Activated CD8-positive, alpha-beta memory T cell treated with anti-CD3 and anti-CD28 coated beads for 24 hours (primary cell): ENCODE measurements around the gene PCBP3.

Experiments used
- DNase-seq: peaks from one replicate; pipeline ENCODE4 v3.0.0-alpha.2; 2020

PCBP3 gene

DNA sequence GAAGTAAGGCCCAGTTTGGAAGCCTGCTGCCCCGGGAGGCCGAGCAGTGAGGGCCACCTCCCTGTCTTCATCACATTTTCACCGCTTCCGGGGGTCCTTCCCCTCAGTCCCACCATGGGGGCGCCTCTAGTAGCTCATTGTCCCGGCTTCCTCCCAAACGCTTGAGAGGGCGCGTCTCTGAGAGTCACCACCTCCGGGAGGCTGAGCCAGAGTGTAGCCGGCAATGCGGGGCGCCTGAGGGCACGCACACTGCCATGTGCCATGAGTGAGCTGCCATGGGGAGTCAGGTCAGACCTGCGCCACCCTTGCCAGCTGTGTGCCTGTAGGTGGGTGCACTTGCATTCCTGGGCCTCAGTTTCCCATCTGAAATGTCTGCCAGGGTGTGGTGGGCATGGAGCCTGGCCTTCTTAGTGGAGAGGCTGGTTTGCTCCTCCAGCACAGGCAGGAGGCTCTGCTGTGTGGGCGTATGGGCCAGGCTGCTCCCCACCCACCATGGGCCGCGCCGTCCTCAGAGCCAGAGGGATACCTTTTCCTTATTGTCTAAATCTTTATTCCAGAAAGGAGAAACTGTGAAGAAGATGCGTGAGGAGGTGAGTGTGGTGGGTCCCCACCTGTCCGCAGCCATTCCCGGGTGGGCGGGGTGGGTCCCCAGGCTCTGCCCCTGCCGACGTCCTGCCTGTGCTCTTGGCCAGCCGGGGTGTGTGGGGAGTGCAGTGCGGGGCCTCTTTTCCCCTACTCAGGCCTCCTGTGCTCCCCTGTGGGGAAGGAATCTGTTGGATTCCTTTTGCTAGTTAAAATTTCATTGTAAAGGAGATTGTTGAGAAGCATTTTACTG lies 256.7 kb downstream of the PCBP3 start:
- DNase-seq: no peak

DNA sequence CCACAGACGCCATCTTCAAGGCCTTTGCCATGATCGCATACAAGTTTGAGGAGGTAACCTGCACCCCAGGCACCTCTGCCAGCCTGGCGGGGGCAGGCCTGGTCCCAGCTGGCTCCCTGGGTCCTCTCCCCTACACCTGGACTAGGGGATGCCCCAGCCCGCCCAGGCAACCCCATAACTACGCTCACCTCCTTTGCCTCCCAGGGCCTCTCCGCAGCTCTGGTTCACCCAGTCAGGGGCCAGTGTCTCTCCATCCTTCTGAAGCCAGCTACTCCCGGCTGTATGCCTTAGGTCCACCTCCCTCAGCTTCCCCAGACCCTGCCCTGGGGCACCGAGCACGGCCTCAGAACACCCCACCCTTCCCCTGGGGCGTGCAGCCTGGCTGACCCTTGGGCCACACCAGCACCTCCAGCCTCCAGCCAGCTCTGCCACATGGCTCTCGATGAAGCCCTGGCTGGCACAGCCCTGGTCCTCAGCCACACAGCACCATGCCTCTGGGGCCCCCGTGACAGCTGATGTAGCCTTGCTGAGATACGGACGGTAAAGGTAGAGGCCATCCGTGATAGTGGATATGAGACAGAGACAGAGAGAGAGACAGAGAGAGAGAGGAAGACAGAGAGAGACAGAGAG lies 257.7 kb downstream of the PCBP3 start:
- DNase-seq: no peak

DNA sequence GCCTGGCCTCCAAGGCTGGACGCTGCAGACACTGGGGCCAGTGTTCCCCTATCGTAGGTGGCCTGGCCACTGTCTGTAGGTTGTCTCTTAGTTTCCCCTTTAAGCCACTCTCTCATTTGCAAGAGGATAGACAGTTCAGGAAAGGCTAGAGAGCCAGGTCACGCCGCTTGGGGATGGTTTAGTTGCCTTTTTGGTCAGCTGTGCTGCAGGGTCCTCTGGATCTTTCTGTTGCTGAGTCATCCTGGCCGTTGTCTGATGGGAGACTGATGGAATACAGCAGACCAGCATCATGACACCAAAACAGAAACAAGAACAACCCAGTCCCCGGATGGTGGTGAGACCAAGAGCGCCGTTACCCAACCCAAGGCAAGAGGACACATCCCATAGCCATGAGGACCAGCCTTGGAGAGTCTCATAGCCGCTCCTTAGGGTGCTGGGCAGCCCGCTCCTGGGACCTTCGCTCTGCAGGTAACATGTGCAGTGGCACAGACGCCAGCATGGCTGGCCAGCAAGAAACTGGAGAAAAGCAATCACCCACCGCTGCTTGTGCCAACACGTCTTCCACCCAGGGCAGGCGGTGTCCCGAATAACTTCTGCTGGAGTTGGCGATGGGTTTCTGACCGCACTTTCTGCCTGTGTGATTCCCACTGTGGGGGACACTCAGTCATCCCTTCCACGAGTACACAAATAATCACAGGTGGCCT lies 258.9 kb downstream of the PCBP3 start:
- DNase-seq: no peak

DNA sequence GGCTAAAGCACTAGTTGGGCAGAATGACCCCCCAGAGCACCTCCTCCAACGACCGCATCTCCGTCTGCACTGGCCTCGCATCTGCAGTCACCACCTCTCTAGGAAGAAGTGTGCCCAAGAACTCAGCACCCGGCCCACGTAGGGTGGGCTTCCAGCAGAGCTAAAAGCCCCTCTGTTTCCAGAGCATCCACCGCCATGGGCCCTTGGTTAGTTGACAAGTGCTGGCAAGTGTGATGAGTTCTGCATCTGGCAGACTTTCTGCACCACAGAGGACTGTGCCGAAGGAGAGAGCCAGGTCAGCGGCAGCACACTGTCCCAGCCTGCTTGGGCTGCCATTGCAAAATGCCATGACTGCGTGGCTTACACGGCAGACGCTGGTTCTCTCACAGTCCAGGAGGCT lies 261.7 kb downstream of the PCBP3 start:
- DNase-seq: no peak

DNA sequence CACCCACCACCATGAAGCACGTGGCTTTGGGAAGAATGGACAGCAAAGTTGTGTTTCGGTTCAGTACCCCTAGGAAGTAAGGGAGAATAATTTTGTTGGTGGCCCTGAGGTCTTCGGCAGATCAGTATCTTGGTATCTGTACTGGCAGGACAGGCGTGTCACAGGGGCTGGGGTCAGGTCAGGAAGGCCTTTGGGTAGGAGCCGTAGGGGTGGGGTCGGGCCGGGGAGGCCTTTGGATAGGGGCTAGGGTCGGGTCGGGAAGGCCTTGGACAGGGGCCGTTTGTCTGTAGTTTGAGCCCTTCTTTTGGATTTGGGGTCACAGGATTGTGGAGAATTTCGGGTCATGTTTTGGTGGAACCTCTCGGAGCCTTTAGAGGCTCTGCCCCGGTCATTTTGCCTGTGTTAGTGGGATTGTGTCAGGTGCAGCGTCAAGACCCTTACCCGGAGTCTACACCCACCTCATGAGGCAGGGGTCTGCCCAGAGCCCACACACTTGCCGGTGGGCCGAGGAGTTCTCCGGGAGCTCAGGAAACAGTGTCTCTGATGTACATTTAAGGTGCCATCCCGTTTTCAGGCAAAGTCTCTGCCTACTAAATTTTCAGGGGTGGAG lies 262.8 kb downstream of the PCBP3 start:
- DNase-seq: no peak

DNA sequence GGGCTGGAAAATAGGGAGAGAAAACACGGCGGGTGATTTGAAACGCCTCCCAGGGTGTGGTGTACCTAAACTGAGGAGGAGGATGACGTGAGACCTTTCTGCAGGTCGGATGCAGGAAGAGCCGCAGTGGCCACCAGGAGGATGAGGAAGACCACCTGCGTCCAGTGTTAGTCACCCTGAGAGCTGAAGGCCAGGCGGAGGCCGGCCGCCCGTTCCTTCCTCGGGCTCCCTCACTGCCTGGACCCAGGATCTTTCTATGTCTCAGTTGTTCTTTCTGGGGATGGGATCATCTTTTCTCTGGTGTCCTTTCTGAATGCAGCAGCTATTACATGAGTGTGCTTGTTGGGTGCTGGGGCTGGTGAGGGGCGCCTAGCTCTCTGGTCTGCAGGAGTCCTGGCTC lies 263.3 kb downstream of the PCBP3 start:
- no peak for DNase-seq

DNA sequence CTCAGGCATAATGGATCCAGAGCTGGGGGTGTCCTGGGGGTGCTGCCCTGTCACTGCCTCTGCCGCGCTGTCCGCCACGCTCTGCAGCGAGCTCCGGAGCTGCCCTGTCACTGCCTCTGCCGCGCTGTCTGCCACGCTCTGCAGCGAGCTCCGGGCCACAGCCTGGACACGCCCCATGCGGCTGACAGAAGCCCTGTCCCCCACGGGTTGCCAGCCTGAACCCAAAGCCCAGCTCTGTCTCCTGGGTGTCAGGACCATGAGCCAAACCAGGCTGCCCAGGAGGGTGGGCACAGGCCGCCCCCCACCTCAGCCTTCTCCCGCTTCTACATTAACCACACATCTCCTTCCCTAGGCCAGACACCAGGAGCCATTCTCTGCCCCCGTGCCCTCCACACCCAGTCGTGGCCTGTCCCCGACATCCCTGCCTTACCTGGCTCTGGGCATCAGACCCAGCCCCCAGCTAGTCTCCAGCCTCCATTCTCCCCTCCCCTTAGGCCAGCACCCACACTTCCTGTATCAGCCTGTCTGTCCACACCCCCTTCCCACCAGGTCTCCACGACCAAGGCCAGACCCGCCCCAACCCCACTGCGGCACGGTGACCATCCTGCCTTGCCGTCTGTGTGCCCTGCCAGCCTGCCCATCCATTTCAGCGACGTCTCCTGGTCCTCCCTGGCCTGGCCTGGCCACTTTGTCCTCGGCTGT lies 265.2 kb downstream of the PCBP3 start:
- no peak for DNase-seq

DNA sequence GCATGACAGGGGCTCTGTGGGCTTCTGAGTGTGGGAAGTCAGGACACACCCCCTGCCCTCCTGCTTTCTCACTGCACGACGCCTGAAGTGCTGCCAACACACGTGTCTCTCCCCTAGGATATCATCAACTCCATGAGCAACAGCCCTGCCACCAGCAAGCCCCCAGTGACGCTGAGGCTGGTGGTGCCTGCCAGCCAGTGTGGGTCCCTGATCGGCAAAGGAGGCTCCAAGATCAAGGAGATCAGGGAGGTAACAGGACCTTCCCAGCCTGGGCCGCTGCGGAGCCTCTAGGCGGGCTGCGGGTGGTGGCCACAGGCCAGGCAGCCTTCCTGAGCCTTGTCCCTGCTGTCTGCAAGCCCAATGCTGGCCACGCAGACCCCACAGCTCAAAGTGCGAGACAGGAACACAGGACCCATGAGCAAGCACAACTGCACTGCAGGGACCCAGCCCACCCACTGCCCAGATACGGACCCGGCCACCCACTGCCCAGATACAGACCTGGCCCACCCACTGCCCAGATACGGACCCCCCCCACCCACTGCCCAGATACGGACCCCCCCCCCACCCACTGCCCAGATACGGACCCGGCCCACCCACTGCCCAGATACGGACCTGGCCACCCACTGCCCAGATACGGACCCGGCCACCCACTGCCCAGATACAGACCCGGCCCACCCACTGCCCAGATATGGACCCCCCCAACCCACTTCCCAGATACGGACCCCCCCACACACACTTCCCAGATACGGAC lies 265.9 kb downstream of the PCBP3 start:
- no peak for DNase-seq

DNA sequence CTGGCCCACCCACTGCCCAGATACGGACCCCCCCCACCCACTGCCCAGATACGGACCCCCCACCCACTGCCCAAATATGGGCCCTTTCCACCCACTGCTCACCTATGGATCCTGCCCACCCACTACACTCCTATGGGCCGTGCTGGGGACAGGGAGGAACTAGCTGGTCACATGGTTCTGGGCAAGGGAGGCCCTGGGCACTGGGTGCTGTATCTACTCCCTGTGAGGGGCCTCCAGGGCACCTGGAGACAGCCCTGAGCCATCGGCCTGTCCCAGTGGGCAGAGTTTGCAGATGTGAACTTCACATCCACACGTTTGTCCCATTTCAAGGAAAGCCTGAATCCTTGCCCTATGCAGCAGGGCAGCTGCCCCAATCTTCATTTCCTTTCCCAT lies 266.6 kb downstream of the PCBP3 start:
- DNase-seq: no peak

DNA sequence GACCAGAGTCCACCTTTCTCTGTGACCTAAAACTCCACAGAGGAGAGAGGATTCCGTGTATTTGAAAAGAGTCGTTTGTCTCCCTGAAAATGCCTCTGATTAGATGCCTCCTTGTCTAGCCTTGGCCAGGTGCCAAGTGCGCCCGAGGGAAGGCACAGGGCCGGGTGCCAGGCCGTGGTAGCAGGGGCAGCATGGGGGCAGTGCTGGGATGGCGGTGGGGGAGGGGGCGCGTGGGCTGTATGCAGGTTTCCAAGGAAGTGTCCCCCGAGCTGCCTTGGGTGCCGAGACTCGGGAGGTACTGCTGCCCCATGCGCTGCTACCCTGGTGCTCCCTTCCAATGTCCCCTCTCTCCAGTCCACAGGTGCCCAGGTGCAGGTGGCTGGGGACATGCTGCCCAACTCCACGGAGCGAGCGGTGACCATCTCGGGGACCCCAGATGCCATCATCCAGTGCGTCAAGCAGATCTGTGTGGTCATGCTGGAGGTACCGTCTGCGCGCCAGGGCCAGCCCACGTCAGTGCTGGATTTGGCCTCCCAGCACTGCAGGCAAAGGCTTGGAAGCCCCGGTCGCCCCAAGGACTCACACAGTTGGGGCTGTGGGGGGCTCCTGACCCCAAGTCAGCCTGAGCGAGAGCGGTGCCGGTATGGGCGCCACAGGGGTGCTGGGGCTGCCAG lies 267.2 kb downstream of the PCBP3 start:
- no peak for DNase-seq

DNA sequence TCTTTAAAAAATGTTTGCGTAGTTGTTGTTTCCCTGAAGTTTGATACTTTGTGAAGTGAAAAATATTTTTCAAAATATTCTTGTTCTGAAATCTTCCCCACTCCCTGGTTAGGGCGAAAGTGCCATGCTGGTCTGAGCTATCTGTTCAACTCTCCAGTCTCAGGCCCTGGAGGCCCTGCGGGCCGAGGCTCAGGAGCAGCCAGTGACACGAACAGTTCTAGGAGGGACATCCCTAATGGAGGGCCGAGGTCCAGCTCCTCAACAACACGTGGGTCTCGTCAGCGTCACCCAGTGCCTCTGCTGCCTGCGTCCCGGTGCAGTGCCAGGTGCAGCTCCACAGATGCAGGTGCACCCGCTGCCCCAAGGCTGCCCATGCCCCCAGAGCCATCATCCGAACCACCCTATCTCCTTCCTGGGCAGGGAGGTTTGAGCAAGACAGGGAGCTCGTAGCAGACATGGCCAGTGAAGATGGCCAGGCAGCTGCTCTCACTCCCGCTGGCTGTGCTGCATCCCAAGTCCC lies 268.3 kb downstream of the PCBP3 start:
- no peak for DNase-seq

DNA sequence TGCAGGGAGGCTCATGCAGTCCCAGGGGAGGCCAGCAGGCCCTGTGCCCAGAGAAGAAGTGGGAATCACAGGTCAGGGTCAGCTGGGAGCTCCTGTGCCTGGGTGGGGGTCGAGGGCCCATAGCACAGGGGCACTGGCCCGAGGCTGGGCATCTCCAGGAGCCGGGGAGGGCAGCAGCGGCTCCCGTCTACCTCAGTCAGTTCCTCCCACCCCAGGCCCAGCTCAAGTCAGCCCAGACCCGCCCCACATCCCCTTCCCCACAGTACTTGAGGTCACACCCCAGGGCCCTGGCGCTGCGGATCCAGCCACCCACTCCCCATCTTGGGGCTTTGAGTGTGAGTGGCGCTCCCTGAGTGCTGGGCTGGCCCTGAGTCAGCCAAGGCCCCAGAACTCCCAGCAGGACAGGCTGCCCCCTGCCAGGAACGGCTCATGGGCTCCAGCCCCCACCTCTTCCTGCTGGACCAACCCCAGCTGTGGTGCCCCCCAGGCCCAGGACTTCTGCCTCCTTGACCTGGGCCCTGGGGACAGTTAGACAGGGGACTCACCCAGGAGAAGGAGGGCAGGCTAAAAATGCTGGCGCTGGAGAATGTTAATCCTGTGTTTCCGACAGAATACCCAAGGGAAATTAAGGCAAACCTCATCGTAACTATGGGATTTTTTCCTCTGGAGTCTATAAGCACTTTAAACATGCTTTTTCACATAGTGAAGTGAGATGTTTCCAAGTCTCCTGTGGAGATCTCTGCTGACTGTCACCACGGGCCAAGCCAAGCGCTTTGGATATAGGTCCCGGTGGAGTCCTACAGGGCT lies 269.3 kb downstream of the PCBP3 start:
- DNase-seq: no peak

DNA sequence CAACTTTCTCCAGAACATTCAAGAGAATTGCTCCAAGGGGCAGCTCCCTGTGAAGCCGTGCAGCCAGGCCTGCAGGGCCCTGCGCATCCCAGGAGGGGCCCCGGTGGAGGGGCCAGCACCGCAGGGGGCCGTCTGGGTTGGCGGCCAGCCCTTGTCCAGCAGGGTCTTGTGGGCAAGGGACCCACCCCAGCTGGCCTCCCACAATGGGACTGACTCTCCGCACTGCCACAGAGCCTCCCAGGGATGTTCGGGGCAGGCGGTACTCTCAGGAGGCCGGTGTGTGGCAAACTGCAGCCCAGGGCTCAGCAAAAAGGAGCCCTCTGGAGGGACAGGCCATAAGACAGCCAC lies 269.9 kb downstream of the PCBP3 start:
- no peak for DNase-seq

DNA sequence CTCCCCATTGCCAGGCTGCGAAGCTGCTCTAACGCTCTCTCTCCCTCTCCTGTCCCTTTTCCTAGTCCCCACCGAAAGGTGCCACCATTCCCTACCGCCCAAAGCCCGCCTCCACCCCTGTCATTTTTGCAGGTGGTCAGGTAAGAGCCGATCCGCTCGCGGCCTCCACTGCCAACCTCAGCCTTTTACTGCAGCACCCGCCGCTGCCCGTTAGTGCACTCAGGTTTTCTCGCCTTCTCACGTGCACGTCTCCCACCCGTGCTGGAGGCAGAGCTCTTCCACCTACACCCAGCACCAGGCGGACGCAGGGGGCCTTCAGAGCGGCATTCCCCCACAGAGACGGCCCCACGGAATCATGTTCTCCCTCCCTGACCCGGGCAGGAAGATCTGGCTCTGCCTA lies 270.4 kb downstream of the PCBP3 start:
- DNase-seq: no peak

DNA sequence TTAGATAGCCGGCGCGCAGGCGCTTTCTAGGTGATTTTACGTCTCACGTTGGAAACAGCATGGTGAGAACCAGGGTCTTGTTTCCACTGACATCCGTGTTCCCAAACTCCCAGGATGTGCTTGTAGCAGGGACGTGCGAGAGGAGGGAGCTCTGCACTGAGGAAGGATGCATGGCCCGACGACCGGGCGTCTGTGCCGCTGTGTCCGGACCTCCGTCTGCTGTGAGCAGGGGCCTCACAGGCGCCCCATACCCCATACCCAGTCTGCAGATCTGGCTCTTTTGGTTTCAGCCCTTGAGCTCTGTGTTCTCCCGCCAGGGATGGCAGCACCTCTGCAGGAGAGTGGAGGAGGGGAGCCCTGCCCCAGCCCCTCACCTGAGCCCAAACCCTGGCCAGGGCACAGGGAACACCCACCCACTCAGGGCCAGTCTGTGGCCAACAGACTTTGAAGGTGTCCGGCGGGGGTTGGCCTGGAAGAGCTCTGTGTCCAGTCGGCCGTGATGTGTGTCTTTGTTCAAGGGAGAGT lies 270.9 kb downstream of the PCBP3 start:
- no peak for DNase-seq

DNA sequence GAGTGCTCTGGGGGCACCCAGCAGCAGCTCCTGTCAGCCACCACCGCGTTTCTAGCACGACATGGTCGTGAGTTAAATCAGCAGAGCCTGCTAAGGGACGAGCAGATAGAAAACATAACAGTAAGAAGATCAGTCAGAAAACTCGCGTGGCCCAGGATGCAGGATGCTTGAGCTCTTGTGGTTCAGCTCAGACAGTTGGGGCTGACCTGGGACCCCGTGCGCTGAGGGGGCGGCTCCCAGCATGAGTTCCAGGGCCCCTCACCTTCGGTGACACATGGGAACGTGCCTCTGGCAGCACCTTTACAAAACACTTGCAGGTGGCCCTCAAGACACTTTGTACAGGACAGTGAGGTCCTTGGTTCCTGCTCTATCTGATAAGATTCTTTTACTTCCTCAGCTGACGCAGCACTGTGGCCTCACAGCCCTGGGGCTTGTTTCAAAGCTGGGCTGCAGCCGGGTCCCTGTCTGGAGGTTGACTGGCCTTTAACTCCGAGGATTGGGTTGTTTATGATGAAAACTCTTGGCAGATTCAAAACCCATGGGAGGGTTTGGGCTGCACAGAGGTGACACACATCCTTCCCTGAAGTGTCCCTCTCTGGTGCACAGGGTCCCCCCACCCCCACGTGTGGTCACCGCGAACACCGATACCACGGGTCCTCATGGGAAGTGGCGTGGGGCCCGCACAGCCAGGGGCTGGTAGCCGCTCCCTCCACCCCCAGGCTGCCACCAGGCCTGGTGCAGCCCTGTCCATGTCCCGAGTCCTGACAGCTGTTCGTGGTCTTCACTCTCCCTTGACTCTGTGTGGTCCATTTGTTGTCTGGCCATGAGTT lies 272.7 kb downstream of the PCBP3 start:
- DNase-seq: no peak

DNA sequence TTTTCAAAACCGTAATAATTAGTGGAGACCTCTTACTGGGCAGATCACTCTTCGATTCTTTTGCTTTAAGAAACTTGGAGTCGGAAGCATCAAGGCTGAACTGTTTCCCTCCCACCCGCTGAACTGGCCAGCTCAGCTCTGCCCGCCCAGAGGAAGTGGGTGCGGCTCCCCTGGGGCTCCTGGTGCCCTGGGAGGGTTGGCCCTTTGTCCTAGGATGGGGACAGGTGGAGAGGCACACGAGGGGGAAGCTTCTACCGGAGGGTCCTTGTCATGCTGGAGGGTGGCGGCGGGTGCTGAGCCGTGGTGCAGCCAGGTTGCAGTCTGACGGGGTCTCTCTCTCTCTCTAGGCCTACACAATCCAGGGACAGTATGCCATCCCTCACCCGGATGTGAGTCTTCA lies 273.7 kb downstream of the PCBP3 start:
- DNase-seq: no peak

DNA sequence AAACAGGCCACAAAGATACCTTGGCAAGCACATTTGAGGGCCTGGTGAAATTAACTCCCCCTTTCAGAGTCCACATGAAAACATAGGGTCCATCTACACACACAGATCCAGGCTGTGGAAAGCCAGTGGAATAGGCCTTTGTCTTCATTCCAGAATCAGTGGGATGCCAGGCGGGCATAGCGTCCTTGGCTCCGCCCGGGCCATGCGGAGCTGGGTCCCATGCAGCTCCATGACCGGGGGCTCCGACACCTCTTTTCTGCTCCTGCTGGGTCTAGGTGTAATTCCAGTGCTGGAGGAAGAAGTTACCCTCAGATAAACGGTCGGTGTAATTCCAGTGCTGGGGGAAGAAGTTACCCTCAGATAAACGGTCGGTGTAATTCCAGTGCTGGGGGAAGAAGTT lies 274.5 kb downstream of the PCBP3 start:
- DNase-seq: no peak

DNA sequence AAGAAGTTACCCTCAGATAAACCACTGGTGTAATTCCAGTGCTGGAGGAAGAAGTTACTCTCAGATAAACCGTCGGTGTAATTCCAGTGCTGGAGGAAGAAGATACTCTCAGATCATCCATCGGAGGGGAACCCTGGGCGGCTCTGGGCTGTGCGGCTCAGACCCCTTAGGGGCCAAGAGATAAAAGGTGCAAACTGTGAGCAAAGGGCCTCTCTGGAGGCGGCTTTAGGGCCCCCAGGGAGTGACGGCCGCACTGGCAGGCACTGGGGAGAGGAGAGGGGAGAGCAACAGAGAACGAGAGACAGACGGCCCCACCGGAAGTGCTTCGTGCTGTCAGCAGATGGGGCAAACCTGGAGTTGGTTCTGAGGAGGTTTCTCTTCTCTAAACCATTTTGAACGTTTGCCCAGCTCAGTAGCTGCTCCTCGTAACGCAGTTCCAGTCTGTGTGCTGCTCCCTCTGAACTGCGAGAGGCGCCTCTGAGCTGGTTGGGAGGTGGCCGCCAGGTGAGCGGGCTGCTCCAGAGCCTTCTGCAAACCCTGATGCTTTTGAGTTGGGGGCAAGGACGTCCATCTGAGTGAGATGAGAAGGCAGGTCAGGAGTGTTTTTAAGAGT lies 275.4 kb downstream of the PCBP3 start:
- DNase-seq: no peak
